Ecto neural progenitor cell (in vitro differentiated cells): ENCODE results near the gene FTCD.
"Not testable (repeated sequence)": the region's sequence is repeated elsewhere in the genome, so short reads cannot be mapped to it uniquely, and the experiment has no call there.

ENCODE experiments used
- DNase-seq: peaks from one replicate; pipeline ENCODE4 v3.0.0-alpha.2; 2018; ENCODE audit warnings: low spot score

Gene FTCD

DNA sequence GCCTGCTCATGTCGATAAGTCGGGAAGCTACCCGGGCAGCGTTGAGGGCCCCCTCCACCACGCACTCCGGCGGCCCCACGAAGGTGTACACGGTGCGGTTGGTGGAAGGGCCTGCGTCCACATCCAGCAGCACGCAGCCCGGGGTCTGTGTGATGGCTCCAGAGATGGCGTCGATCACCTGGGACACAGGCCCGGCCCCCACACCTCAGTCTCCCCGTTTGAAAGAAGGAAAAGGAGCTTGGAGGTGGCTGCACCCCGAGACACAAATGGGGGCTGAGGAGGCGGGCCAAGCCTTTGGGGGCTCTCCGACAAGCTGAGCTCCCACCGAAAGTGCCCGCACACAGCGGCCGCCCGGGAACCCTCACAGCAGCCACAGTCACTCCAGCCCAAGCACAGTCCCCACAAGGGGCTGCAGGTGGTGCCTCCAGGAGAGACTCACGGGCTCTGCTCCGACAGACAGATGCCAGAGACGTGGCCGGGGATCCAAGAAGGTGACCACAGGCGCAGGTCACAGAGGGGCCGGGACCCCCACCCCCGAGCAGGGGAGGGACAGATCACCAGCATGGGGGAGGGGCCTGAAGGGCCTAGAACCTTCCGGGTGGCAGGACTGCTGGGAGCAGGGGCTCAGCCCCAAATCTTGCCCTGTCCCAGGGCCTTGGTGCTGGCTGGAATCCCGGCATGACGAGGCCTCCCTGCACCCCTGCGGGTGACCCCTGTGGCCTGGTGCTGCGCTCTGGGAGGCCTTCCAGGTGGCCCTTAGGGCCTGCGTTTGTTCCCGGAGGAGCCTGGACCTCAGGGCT lies 1.0 kb downstream of the FTCD start:
- no peak for DNase-seq

DNA sequence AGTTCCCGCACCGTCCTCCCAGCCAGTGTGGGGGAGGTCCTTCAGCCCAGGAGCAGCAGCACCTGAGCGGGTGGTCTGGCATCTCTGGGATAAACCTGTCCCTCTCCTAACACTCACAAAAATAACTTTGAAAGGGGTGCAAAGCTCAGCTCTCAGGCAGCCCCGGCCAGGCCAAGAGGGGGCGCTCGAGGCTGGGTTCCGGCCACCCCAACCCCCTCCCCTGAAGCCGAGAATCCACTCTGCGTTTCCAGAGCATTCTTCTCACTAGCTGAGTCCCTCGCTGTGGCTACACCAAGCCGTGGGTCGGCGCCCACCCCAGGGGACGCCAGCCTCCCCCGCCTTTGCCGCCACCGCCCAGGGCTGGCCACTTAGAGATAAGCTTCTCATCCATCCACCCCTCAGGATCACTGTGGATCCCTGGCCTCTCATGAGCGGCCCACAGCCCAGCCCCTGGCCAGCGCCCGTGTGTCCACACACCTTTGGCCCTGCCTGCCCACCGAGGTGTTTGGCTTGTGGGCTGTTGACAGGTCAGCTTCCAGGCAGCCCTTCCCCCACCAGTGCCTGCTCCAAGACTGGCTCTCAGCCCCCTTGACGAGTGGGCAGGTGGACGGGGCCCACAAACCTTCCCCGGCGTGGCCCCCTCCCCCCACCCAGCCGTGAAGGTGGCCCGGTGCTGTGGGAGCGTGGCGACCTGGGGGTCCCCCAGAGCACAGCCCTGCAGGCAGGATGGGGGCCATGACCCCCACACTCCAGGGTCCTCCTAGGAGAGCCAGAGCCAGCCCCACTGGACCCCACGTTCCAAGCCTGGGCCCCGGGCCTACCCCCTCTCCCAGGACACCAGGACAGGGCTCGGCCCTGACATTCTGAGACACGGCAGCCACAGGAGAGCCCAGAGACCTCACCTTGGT lies 1.9 kb downstream of the FTCD start:
- DNase-seq: peak; percentile 84

DNA sequence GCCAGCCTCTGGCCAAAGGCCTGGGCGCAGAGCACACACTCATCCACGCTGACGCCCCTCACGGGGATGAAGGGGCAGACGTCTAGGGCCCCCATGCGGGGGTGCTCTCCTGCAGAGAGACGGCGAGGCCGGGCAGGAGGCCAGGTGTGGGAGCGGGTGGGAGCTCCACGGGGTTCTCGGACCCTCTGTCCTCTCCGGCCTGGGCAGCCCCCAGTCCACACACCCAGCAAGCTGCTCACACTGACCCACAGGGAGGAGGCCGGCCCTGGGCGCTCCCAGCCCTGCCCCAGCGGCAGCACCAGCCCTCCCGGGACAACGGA lies 2.5 kb downstream of the FTCD start:
- DNase-seq: no peak

DNA sequence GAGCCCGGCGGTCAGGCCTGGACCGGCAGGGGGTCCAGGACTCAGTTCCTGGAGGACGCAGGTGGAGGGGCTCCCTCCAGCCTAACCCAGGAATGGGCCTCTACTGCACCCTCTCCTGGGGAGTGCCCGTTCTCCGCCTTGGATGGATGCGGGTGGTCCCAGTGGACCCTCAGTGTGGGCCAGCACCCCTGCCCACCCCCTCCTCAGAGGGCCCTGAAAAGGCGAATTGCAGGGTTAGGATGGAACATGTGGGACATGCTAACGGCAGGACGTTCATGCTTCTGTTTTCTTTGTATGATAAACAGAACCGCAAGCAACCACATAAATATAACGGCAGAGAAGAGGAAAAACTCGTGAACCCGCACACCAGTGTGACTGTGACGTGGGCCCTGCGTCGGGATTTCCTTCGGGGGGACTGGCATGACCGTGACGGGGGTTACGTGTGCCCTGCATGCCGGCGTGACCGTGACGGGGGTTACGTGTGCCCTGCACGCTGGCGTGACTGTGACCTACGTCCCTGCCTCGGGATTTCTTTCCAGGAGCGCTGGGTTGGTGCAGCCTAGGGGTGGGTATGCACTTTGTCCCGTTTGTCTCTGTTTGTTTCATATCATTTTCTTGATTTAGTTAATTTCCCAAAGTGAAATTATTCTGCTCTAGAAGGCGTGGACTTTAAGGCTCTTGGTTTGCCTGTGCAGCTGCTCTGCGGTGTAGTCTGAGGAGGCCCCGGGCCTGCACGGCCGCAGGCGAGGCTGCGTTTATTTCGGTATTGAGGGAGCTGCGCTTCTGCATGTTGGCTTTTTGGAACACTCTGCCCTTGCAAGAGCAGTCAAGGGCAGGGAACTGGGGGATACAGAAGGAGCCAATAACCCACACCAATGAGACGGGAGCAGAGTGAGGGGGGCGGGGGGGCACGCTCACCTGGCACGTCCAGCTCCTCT lies 3.1 kb downstream of the FTCD start:
- DNase-seq: peak; percentile 42

DNA sequence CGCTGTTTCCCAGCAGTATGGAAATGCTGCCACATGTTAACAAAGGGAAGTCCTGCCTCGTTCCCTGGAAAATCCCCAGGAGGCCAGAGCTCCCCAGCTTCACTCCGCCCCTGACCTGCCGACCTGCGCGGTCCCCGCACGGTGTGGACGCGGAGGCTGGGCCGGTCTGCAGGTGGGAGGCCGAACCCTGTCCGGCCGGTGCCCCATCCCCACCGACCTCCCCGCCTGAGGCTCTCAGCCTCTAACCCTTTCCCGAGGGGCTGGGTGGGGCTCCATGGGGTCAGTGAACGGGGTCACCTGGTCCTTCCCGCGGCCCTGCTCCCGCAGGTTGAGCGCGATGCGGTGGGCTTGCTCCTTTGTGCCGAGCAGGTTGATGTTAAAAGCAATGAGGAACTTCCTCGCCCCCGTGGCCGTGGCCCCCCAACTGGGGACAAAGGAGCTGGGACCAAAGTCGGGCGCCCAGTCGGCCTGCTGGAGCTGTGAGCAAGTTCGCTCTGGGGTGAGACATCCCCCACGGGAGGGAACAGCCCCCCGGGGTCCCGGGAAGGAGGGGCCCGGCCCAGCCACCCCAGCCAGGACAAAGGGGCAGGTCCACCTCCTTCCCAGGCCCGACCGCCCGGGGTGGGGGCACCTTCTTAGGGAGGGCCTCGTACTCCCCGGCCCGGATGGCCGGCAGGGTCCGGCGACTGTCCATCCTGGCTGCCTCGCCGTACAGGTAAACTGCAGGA lies 4.0 kb downstream of the FTCD start:
- no peak for DNase-seq

DNA sequence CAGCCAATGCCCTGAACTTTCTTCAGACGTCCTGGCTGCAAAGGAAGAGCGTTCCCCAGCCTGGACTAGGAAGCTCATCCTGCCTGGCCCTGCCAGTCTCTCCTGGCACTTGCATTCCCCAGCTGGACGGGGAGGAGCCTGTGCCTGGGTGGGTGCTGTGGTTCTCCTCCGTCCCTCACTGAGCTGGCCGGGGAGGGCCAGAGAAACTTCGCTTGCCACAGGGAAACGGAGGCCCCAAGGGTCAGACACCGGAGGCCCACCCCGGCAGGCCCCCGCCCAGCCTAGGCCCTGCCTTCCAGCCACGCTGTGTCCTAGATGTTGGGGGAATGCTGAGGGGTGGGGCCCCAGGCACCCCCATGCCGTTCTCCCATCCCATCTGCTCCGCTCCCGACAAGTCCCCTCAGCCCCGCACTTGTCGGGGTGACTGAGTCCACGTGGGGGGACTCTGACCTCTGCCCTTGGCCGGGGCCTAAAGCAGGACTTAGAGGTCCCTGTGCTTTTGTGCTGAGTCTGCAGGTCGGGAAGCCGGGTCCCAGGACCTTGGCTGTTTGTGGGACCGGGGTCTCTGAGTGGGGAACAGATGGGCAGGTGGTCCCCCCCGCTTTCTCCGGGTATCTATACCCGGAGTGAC lies 4.8 kb downstream of the FTCD start:
- DNase-seq: no peak

DNA sequence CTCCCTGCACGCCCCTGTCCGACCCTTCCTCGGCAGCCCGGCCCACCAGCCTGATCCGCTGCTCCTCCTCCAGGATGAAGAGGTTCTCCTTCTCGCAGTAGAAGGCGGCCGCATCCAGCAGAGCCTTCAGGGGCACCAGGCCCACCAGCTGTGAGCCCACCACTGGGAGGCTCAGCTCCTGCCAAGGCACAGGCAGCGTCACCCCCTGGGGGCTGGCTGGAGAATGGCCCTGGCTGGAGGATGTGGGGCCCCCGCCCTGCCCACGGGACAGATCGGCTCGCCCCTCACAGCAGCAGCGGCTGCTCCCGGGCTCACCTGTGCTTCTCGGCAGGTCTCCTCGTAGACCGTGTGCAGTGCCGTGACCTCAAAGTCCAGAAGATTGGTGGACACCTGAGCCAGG lies 5.3 kb downstream of the FTCD start:
- no peak for DNase-seq

DNA sequence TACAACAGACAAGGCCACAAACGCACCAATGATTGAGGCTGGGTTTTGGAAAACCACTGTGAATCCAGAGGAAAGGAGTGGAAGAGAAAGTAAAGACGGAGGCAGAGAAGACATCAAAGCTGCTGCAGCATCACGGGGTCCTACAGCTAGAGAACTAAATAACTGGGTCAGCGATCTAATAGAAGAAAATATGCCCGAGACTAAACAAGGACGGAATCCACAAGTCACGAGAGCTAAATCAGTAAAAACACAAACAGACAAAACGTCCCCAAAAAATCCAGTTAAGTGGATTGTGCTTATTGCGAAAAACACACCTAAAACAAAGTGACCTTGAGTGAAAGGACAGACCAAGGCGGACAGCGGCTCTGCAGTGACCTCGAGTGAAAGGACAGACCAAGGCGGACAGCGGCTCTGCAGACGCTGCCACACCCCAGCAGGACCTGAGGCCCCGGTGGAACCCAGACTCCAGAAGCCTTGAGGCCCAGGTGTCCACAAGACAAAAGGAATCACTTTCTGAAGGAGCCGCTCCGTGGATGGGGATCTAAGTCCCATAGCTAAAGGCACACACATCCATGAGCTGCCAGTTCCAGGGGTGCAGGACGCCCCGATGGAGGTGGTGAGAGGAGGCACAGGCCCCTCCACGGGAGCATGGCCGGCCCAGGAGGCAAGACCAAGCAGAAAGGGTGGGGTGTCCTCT lies 6.0 kb downstream of the FTCD start:
- no peak for DNase-seq

DNA sequence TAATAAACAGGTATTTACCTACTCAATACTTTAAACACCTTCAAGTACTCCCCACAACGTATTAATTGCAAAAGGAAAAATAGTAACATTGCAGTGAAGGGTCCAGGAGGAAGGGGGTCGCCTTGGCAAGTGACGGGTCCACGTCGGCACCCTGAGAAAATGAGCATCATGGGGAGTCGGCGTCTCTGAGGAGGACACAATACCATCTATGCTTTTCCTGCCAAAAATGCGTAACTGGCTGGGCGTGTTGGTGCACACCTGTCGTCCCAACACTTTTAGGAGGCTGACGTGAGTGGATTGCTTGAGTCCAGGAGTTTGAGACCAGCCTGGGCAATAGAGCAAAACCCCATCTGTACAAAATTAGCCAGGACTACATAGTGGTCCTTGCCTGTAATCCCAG lies 7.3 kb downstream of the FTCD start:
- DNase-seq: no peak

DNA sequence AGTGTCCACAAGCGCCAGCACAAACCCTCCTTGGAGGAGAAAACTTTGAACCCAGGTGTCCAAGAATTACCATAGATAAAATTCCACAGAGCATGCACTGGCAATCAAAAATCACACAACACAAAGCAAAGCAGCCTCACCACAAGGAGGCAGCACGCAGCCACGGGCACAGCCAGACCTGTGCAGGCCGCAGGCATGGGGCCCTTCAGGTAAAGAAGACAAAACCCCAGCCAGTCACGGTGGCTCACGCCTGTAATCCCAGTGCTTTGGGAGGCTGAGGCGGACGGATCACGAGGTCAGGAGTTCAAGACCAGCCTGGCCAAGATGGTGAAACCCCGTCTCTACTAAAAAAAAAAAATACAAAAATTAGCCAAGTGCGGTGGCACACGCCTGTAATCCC lies 8.0 kb downstream of the FTCD start:
- not testable (repeated sequence) for DNase-seq

DNA sequence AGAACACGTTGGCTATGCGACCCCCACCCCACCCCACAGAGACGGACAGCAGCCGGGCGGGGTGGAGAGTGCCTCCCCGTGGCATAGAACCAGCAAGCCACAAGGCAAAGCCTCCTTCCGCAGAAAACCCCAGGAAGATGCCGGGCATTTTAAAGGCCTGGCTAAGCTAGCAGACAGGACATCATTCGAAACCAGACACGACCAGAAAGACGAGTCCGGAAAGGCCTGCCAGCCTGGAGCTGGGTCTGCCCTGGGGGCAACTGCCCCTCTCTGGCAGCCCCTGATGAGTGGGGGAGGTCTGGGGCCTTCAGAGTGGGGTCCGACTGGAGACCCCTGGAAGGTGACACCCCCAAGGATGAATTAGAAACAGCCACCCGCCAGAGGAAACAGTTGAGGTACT lies 8.5 kb downstream of the FTCD start:
- DNase-seq: no peak

DNA sequence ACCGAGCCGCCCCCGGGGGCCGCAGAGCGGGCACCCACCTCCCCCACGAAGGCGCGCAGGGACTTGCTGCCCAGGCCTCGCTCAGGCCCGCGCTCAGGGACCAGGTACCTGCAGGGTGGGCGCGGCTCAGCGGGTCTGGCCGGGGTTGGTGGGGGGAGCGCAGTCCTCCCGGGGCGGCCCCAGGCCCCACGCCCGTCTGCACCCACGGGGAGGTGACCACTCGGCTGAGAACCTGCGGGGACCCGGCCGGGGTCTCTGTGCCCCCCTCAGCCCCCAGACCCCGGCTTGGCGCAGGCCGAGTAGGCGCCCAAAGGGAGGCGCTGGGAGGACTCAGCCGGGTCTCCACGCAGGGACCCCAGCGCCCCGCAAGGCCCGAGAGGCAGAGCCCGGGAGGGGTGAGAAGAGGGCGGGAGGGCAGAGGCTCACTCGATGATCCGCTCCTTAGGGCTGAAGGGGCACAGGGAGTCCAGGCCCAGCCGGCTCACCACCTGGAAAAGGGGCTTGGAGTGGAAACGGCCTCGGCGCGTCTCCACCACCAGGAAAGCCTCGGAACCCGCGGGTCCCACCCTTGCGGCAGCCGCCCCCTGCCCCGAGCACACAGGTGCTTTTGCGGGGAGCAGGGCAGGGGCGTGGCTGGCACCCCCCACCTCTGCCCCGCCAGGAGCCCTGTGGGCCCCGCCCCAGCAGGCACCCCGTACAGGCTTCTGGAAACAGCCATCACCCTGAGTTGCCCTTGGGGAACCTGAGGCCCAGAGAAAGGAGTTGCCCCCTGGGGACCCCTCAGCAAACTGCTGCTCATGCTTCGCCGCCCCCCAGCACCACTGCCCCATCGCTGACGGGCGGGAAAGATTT lies 9.3 kb downstream of the FTCD start:
- no peak for DNase-seq

DNA sequence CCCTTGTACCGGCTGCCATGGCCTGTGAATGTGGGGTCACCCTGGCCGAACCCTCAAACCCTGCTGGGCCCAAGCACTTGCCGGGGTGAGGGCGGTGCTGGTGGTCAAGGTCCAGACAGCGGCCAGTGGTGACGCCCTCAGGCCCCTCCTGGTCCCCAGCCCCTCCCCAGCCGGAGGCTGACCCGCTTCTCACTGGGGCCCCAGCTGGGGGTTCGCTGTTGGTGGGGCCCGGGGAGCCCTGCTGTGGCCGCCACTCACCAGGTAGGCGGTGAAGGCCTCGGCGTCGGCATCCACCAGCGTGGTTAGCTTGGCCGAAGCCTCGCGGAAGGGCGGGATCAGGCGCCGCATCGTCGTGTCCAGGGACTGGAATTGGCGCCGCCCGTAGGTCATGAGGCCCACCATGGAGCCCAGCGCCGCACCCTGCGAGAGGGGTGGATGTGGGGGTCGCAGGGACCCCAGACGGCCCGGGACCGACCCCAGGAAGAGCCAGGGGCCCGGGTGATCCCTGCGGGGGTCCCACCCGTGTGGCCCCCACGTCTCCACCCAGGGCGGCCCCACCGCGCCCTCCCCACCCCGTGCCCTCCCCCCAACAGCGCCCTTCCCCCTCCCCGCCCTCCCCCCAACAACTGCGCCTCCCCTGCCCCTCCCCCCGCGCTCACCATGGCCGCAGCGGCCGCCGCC lies 10.1 kb downstream of the FTCD start:
- DNase-seq: no peak

DNA sequence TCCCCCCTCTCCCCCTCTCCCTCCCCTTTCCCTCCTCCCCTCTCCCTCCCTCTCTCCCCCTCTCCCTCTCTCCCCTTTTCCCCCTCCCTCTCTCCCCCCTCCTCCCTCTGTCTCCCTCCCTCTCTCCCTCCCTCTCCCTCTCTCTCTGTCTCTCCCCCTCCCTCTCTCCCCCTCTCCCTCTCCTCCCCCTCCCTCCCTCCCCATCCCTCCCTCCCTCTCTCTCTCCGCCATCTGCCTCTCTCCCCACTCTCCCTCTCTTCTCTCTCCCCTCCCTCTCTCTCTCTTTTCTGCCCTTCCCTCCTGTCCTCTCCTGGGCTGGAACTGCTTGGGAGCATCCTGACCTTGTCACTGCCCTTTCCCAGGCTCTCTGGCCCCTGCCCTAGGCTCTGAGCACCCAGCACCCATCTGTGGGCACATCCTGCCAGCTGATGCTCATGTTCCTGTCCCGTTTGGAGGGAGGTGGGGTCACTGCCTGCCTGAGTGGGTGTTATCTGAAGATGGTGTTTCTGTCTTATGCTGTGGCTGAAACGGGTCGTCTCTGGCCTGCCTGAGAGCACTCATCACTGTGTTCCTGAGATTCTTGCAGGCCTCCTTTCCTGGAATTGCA lies 10.8 kb downstream of the FTCD start:
- no peak for DNase-seq

DNA sequence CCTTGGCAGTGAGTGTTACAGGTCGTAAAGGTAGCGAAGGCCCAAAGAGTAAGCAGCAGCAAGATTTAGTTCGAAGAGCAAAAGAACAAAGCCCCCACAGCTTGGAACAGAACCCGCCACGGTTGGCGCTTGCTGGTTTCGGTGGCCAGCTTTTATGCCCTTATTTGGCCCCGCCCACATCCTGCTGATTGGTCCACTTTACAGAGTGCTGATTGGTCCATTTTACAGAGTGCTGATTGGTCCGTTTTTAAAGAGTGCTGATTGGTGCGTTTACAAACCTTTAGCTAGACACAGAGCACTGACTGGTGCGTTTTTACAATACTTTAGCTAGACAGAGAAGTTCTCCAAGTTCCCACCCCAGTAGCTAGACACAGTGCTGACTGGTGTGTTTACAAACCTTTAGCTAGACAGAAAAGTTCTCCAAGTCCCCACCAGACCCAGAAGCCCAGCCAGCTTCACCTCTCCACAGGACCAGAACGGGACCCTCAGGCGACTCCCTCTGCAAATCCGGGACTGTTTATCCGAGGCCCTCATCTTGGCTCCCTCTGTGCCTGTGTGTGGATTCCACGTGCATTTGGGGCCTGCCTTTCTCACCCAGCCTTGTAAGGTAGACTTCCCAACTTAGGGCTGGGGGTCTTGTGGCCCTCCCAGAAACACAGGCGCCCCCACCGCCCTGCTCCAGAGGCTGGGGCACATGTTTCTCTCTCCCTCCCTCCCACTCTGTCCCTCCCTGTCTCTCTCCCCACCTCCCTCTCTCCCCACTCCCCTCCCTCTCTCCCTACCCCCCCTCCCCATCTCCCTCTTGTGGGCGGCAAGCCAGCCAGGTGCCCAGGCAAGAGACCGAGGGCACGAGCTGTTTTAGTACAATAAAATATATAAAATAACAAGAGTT lies 12.6 kb downstream of the FTCD start:
- no peak for DNase-seq

DNA sequence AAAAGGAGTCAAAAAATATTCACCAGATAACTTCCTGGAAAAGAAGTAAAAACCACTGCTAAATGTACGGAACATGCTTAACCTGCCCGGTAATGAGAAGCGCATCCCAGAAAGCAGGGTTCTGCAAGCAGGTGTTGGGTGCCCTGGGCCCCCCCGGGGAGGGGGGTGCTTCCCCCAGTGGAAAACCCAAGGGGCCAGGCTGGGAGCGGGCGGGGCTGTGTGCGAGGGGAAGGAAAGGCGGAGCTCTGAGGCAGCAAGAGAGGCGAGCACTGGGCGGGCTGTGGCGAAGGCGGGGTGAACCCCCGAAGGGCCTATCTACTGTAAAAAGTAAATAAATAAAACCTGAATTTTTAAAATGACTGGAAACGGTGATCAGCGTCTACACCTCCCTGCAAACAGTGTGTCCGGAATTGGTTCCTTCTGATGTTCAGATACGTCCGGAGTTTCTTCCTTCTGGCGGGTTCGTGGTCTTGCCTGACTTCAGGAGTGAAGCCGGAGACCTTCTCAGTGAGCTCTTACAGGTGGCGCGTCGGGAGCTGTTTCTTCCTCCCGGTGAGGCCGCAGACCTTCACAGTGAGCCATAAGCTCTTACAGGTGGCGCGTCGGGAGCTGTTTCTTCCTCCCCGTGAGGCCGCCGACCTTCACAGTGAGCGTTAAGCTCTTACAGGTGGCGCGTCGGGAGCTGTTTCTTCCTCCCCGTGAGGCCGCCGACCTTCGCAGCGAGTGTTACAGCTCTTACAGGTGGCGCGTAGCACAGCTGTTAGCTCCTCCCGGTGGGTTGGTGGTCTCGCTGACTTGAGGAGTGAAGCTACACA lies 13.4 kb downstream of the FTCD start:
- no peak for DNase-seq
